SK-N-SH treated with all-trans-retinoic acid at 6 μM for 48 hours (cell line): ENCODE measurements around the gene PRR15L.

Experiments
- ATAC-seq: fragments of 200-7000 bp; cut with Tn5 transposase; 3 replicates; pipeline ENCODE4 v1.9.1; 2020; ENCODE audit warnings: mild to moderate bottlenecking, moderate library complexity
- BACH2 ChIP-seq: fragments of 250-450 bp; sonication (Bioruptor Pico); IDR thresholded peaks from 2 replicates; pipeline ENCODE4 v1.9.0; 2021; ENCODE audit warnings: mild to moderate bottlenecking, borderline replicate concordance
- CREB5 ChIP-seq: fragments of 250-450 bp; sonication (Bioruptor Pico); IDR thresholded peaks from 2 replicates; pipeline ENCODE4 v1.5.1; 2020; ENCODE audit warnings: low read depth, mild to moderate bottlenecking, moderate library complexity
- GLIS3 ChIP-seq: fragments of 250-450 bp; sonication (Bioruptor Pico); IDR thresholded peaks from 2 replicates; pipeline ENCODE4 v1.5.0; 2020; ENCODE audit warnings: mild to moderate bottlenecking, moderate library complexity
- ISL1 ChIP-seq: fragments of 250-450 bp; sonication (Bioruptor Pico); IDR thresholded peaks from 2 replicates; pipeline ENCODE4 v2.1.2; 2022; ENCODE audit warnings: mild to moderate bottlenecking, moderate library complexity
- OSR1 ChIP-seq: fragments of 250-450 bp; sonication (Bioruptor Pico); IDR thresholded peaks from 2 replicates; pipeline ENCODE4 v1.8.0; 2022; ENCODE audit warnings: moderate library complexity, mild to moderate bottlenecking, inconsistent platforms
- PATZ1 ChIP-seq: fragments of 250-450 bp; sonication (Bioruptor Pico); IDR thresholded peaks from 2 replicates; pipeline ENCODE4 v1.8.0; 2020; ENCODE audit warnings: mild to moderate bottlenecking, moderate library complexity, borderline replicate concordance
- PPARA ChIP-seq: fragments of 250-450 bp; sonication (Bioruptor Pico); IDR thresholded peaks from 2 replicates; pipeline ENCODE4 v1.5.0; 2020; ENCODE audit warnings: mild to moderate bottlenecking, borderline replicate concordance
- SNAI2 ChIP-seq: fragments of 250-450 bp; sonication (Bioruptor Pico); IDR thresholded peaks from 2 replicates; pipeline ENCODE4 v1.5.0; 2020; ENCODE audit warnings: mild to moderate bottlenecking, moderate library complexity
- TCF4 ChIP-seq: fragments of 250-450 bp; sonication (Bioruptor Pico); IDR thresholded peaks from 2 replicates; pipeline ENCODE4 v1.8.0; 2021; ENCODE audit warnings: mild to moderate bottlenecking, moderate library complexity, borderline replicate concordance
- TOX ChIP-seq: fragments of 250-450 bp; sonication (Bioruptor Pico); IDR thresholded peaks from 2 replicates; pipeline ENCODE4 v1.8.0; 2021; ENCODE audit warnings: mild to moderate bottlenecking, moderate library complexity, borderline replicate concordance
- TSHZ2 ChIP-seq: fragments of 250-450 bp; sonication (Bioruptor Pico); IDR thresholded peaks from 2 replicates; pipeline ENCODE4 v1.5.0; 2020; ENCODE audit warnings: mild to moderate bottlenecking, moderate library complexity
- ZC3H10 ChIP-seq: fragments of 250-450 bp; sonication (Bioruptor Pico); IDR thresholded peaks from 2 replicates; pipeline ENCODE4 v1.5.1; 2021; ENCODE audit warnings: mild to moderate bottlenecking, moderate library complexity
- ZFP3 ChIP-seq: fragments of 250-450 bp; sonication (Bioruptor Pico); IDR thresholded peaks from 2 replicates; pipeline ENCODE4 v1.5.0; 2020; ENCODE audit warnings: mild to moderate bottlenecking, moderate library complexity
- ZFP30 ChIP-seq: fragments of 450-650 bp; formaldehyde crosslinking; IDR thresholded peaks from 2 replicates; pipeline ENCODE4 v1.5.0; 2022; ENCODE audit warnings: mild to moderate bottlenecking, moderate library complexity
- ZNF565 ChIP-seq: fragments of 450-650 bp; formaldehyde crosslinking; conservative IDR thresholded peaks from 2 replicates; pipeline ENCODE4 v1.5.0; 2020; ENCODE audit warnings: low read depth, mild to moderate bottlenecking, moderate library complexity
- ZNF8 ChIP-seq: fragments of 450-650 bp; formaldehyde crosslinking; IDR thresholded peaks from 2 replicates; pipeline ENCODE4 v1.5.0; 2020; ENCODE audit warnings: mild to moderate bottlenecking, moderate library complexity

The PRR15L gene

GRCh38 chr17:47986520-47986919 is 28.8 kb upstream of the PRR15L start (continued):
- TF ChIP-seq TSHZ2 (CRISPR knock-in tag) = no peak
- no peak for TF ChIP-seq ZFP3 (CRISPR knock-in tag)
- TF ChIP-seq, all 23 proteins: peak for 0

- no peak for TF ChIP-seq OSR1 (CRISPR knock-in tag)
- no peak for TF ChIP-seq GLIS3 (CRISPR knock-in tag)
- TF ChIP-seq TSHZ2 (CRISPR knock-in tag) = no peak
- TF ChIP-seq ZC3H10 (CRISPR knock-in tag) = no peak
- TF ChIP-seq BACH2 (CRISPR knock-in tag) = no peak
- TF ChIP-seq ISL1 (CRISPR knock-in tag) = no peak
- no peak for TF ChIP-seq PATZ1 (CRISPR knock-in tag)
- TF ChIP-seq TCF4 = no peak
- no peak for TF ChIP-seq ZNF8
- TF ChIP-seq ZFP30 (CRISPR knock-in tag) = no peak
- ATAC-seq = no peak
Measured at GRCh38 chr17:47983492-47984223, 26.0 kb upstream of the PRR15L start.

- no peak for ATAC-seq
- no peak for TF ChIP-seq TOX (CRISPR knock-in tag)
- TF ChIP-seq CREB5 (CRISPR knock-in tag) = no peak
- 0 out of 2 replicates have a peak, but pooled peaks have one; percentile 22 for TF ChIP-seq PPARA
- no peak for TF ChIP-seq ZNF565 (CRISPR knock-in tag)
- TF ChIP-seq TSHZ2 (CRISPR knock-in tag) = peak; percentile 12; the same call in 1 of the 2 replicates
- TF ChIP-seq GLIS3 (CRISPR knock-in tag) = no peak
- TF ChIP-seq SNAI2 = 0 out of 2 replicates have a peak, but pooled peaks have one; percentile 37
Measured at GRCh38 chr17:47982645-47983390, 25.1 kb upstream of the PRR15L start.
